ENCODE results near the gene TMSB15A.
"Not testable (repeated sequence)": the region's sequence is repeated elsewhere in the genome, so short reads cannot be mapped to it uniquely, and the experiment has no call there.

TMSB15A gene

GRCh38 chrX:102478765-102479164, 37.8 kb downstream of the TMSB15A start:
- not testable (repeated sequence) for H3K4me1 ChIP-seq (ENCODE audit: control insufficient read depth, low read depth, low read length); H3K27ac ChIP-seq (ENCODE audit: low read length); H3K36me3 ChIP-seq (ENCODE audit: control insufficient read depth, low read depth, low read length); H3K9ac ChIP-seq (ENCODE audit: low read length); H3K4me3 ChIP-seq (ENCODE audit: low read length); H3K9me3 ChIP-seq (ENCODE audit: control insufficient read depth, low read depth, low read length); H3K27me3 ChIP-seq (ENCODE audit: control insufficient read depth, insufficient read depth, low read length)

- not testable (repeated sequence) for H3K36me3 ChIP-seq (ENCODE audit: control insufficient read depth, low read depth, low read length); H3K9ac ChIP-seq (ENCODE audit: low read length)
Measured at GRCh38 chrX:102471762-102472220, 44.7 kb downstream of the TMSB15A start, which contains the start of gene TCP11X2. Gene TCP11X2, minus strand, starts transcription at chrX:102471812.

GRCh38 chrX:102470215-102470614, 46.3 kb downstream of the TMSB15A start:
- H3K4me3 ChIP-seq (ENCODE audit: low read length); H3K4me1 ChIP-seq (ENCODE audit: control insufficient read depth, low read depth, low read length); H3K9ac ChIP-seq (ENCODE audit: low read length); H3K27ac ChIP-seq (ENCODE audit: low read length); H3K9me3 ChIP-seq (ENCODE audit: control insufficient read depth, low read depth, low read length); H3K36me3 ChIP-seq (ENCODE audit: control insufficient read depth, low read depth, low read length); H3K27me3 ChIP-seq (ENCODE audit: control insufficient read depth, insufficient read depth, low read length): not testable (repeated sequence)

More at GRCh38 chrX:102471762-102472220, 44.7 kb downstream of the TMSB15A start, which contains the start of gene TCP11X2:
- not testable (repeated sequence) for H3K4me3 ChIP-seq (ENCODE audit: low read length); H3K27ac ChIP-seq (ENCODE audit: low read length); H3K4me1 ChIP-seq (ENCODE audit: control insufficient read depth, low read depth, low read length); H3K9me3 ChIP-seq (ENCODE audit: control insufficient read depth, low read depth, low read length); H3K27me3 ChIP-seq (ENCODE audit: control insufficient read depth, insufficient read depth, low read length)
